Endodermal cell (in vitro differentiated cells): Measurements from ENCODE around the gene TSC22D4. TPM values are rescaled to one million over a fixed set of nuclear protein-coding genes. Genes with fewer than 3 reads are reported as not detected.

Experiments used
- DNase-seq: peaks from one replicate; pipeline ENCODE4 v3.0.0-alpha.2; 2017
- H3K27ac ChIP-seq: 2 replicates; pipeline ENCODE4 v1.5.1; 2013; ENCODE audit warnings: mild to moderate bottlenecking, low read depth, low read length, moderate library complexity
- H3K27me3 ChIP-seq: 2 replicates; pipeline ENCODE4 v1.6.1; 2013; ENCODE audit warnings: mild to moderate bottlenecking, low read length, moderate library complexity; ENCODE audit not compliant: insufficient read depth, control insufficient read depth, poor library complexity, severe bottlenecking
- H3K36me3 ChIP-seq: 2 replicates; pipeline ENCODE4 v1.7.0; 2013; ENCODE audit warnings: mild to moderate bottlenecking, low read length, moderate library complexity; ENCODE audit not compliant: control insufficient read depth, insufficient read depth
- H3K4me1 ChIP-seq: one replicate; pipeline ENCODE4 v1.7.0; 2013; ENCODE audit warnings: low read length; ENCODE audit not compliant: control insufficient read depth, insufficient read depth
- H3K4me3 ChIP-seq: 2 replicates; pipeline ENCODE4 v1.5.1; 2013; ENCODE audit warnings: mild to moderate bottlenecking, low read length, moderate library complexity
- H3K9ac ChIP-seq: 2 replicates; pipeline ENCODE4 v1.6.1; 2013; ENCODE audit warnings: mild to moderate bottlenecking, low read length, moderate library complexity; ENCODE audit not compliant: poor library complexity, severe bottlenecking; ENCODE audit errors: extremely low read depth
- H3K9me3 ChIP-seq: 2 replicates; pipeline ENCODE4 v1.6.1; 2013; ENCODE audit warnings: mild to moderate bottlenecking, low read length, moderate library complexity; ENCODE audit not compliant: control insufficient read depth
- H3K27ac Mint-ChIP-seq: 2 replicates; pipeline ENCODE4 v1.8.0; 2020; ENCODE audit warnings: mixed read lengths
- H3K27me3 Mint-ChIP-seq: 2 replicates; pipeline ENCODE4 v1.8.0; 2021; ENCODE audit warnings: mild to moderate bottlenecking, mixed read lengths; ENCODE audit not compliant: insufficient read depth
- H3K36me3 Mint-ChIP-seq: 2 replicates; pipeline ENCODE4 v1.8.0; 2020; ENCODE audit warnings: low read depth, mixed read lengths
- H3K4me1 Mint-ChIP-seq: 2 replicates; pipeline ENCODE4 v1.8.0; 2020; ENCODE audit warnings: mixed read lengths
- H3K4me3 Mint-ChIP-seq: 2 replicates; pipeline ENCODE4 v1.8.0; 2020; ENCODE audit warnings: mild to moderate bottlenecking, moderate library complexity, mixed read lengths
- H3K9me3 Mint-ChIP-seq: 2 replicates; pipeline ENCODE4 v1.8.0; 2020; ENCODE audit warnings: mild to moderate bottlenecking, mixed read lengths
- CTCF ChIP-seq: fragments of 200-600 bp; sonication (generic); conservative IDR thresholded peaks from 2 replicates; pipeline ENCODE4 v1.5.0; 2021; ENCODE audit warnings: antibody characterized with exemption, mild to moderate bottlenecking
- WGBS, 2 experiments: methylation state at CpG; one replicate each; pipeline versions ENCODE4 v1.1.5 to v1.1.7; 2013; ENCODE audit warnings: missing lambda C conversion rate in 2 of 2, mixed read lengths in 1 of 2; ENCODE audit not compliant: insufficient coverage in 1 of 2, insufficient read length in 1 of 2; 5-methylcytosine and 5-hydroxymethylcytosine counted together
- total RNA-seq, 2 donors: library from RNA; stranded (reverse); fragmentation: NEBNext Ultra II Directional in 1 of 2; extraction: Animal tissue kit (Norgen Biotek cat#: 25700) in 1 of 2; gene quantifications; 2 replicates in 1 of 2; 3 replicates in 1 of 2; pipeline ENCODE4 v1.2.1, GENCODE V29; 2021

The TSC22D4 gene
- total RNA-seq, 2 donors from 2014 or later: 30.9 to 35.2 TPM

GRCh38 chr7:100517305-100517704 is 38.3 kb upstream of the TSC22D4 start:
- no peak for TF ChIP-seq CTCF
- Mint-ChIP-seq H3K4me1 (peaks cover 5% of the 10 kb centered on the region), H3K36me3 (no peaks in the 10 kb centered on the region), H3K4me3 (no peak overlapping the region), H3K27me3 (no peaks in the 10 kb centered on the region), H3K27ac (no peak overlapping the region), H3K9me3 (no peaks in the 10 kb centered on the region)
- Histone ChIP-seq H3K4me1 (no peaks in the 10 kb centered on the region), H3K9ac (no peak overlapping the region), H3K27me3 (no peaks in the 10 kb centered on the region), H3K27ac (no peak overlapping the region), H3K36me3 (no peaks in the 10 kb centered on the region), H3K9me3 (no peaks in the 10 kb centered on the region), H3K4me3 (no peak overlapping the region)
- DNase-seq: no peak
- 86 to 93% methylated on average over 2 of the region's 2 CpGs for WGBS, 2 experiments

GRCh38 chr7:100516135-100516812 is 37.3 kb upstream of the TSC22D4 start:
- Mint-ChIP-seq H3K36me3 (no peaks in the 10 kb centered on the region), H3K4me1 (peaks cover 5% of the 10 kb centered on the region), H3K27me3 (no peaks in the 10 kb centered on the region), H3K9me3 (no peaks in the 10 kb centered on the region), H3K27ac (peak overlapping the region; percentile 78), H3K4me3 (no peak overlapping the region)
- peak; percentile 81 for DNase-seq
- 48 to 67% methylated on average over 3 to 4 of the region's 4 CpGs for WGBS, 2 experiments
- Histone ChIP-seq H3K36me3 (no peaks in the 10 kb centered on the region), H3K4me1 (no peaks in the 10 kb centered on the region), H3K4me3 (no peak overlapping the region), H3K9me3 (no peaks in the 10 kb centered on the region), H3K27ac (no peak overlapping the region), H3K27me3 (no peaks in the 10 kb centered on the region), H3K9ac (no peak overlapping the region)
- no peak for TF ChIP-seq CTCF

- Mint-ChIP-seq H3K27me3 (no peaks in the 10 kb centered on the region), H3K27ac (peak overlapping the region; percentile 78), H3K4me3 (no peak overlapping the region), H3K9me3 (no peaks in the 10 kb centered on the region), H3K4me1 (peaks cover 9% of the 10 kb centered on the region), H3K36me3 (no peaks in the 10 kb centered on the region)
- Histone ChIP-seq H3K9ac (no peak overlapping the region), H3K9me3 (no peaks in the 10 kb centered on the region), H3K36me3 (no peaks in the 10 kb centered on the region), H3K27ac (no peak overlapping the region), H3K4me1 (no peaks in the 10 kb centered on the region), H3K27me3 (no peaks in the 10 kb centered on the region), H3K4me3 (no peak overlapping the region)
- DNase-seq: no peak
- WGBS, 2 experiments: 66 to 100% methylated on average over 1 to 2 of the region's 2 CpGs
- no peak for TF ChIP-seq CTCF
Observed at GRCh38 chr7:100515072-100515532, 36.1 kb upstream of the TSC22D4 start.
